DOHH2 (cell line): ENCODE data around the gene UNC50.

Experiments
- EZH2phosphoT487 ChIP-seq: fragments of 200-600 bp; sonication (generic); IDR thresholded peaks from 2 replicates; pipeline ENCODE4 v1.6.1; 2017; ENCODE audit warnings: borderline replicate concordance, mild to moderate bottlenecking, antibody characterized with exemption, low read length, moderate library complexity, mixed read lengths
- TF ChIP-seq, protein P1 (sequence below): fragments of 200-600 bp; sonication (generic); IDR thresholded peaks from one replicate; pipeline ENCODE4 v1.5.1; 2014; ENCODE audit warnings: antibody characterized with exemption, mild to moderate bottlenecking, low read depth, low read length; ENCODE audit not compliant: poor library complexity, severe bottlenecking

DNA sequence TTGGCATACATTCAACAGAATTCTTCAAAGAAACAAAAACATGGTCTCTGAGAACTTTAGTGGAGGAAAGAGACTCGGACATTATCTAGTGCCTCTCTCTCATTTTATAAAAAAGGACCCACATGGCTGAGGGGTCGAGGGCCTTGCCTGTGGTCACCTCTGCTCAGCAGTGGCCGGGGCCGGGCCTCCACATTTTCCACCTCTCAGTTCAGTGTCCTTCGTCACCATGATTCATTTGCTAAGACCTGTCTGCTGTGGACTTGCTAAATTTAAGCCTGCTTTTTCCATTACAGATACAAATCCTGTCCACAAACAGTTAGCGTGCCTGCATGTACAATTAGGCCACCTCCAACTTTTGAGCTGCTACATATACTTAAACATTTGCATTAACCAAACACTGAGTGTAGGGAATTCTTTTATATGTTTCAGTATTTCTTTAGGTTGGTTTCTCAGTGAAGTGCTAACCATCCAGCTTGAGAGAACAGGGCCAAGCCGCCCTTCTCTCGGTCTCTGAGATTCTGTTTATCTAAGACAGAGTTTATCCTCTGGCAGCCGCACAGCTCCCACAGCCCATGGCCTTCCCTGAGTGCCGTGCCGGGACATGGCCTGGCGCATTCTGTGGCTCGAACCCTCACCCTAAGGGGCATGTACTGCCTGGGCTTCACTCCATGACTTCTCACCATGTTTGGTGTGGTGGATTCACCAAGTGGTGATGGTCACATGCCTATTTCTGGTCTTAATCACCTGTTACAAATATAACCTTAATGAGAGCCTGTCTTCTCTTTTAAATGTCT, 46.3 kb upstream of the UNC50 start:
- TF ChIP-seq, protein P1, sequence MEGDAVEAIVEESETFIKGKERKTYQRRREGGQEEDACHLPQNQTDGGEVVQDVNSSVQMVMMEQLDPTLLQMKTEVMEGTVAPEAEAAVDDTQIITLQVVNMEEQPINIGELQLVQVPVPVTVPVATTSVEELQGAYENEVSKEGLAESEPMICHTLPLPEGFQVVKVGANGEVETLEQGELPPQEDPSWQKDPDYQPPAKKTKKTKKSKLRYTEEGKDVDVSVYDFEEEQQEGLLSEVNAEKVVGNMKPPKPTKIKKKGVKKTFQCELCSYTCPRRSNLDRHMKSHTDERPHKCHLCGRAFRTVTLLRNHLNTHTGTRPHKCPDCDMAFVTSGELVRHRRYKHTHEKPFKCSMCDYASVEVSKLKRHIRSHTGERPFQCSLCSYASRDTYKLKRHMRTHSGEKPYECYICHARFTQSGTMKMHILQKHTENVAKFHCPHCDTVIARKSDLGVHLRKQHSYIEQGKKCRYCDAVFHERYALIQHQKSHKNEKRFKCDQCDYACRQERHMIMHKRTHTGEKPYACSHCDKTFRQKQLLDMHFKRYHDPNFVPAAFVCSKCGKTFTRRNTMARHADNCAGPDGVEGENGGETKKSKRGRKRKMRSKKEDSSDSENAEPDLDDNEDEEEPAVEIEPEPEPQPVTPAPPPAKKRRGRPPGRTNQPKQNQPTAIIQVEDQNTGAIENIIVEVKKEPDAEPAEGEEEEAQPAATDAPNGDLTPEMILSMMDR: no peak
- no peak for TF ChIP-seq EZH2phosphoT487
